ENCODE measurements around the gene CHRNB4.

The CHRNB4 gene

GRCh38 chr15:78651930-78652615 is 11.1 kb upstream of the CHRNB4 start:
- no peak for TF ChIP-seq TAF1 (IDR thresholded peaks at IDR 0.05; ENCODE audit: borderline replicate concordance, insufficient read depth, low read length)
- TF ChIP-seq REST (IDR thresholded peaks at IDR 0.05; ENCODE audit: insufficient read depth in 1 of 2, low read depth in 2 of 2, low read length in 2 of 2): no peak
- no peak for TF ChIP-seq SIN3A (IDR thresholded peaks at IDR 0.05; ENCODE audit: borderline replicate concordance, insufficient read depth, low read length)
- TF ChIP-seq POLR2AphosphoS5 (IDR thresholded peaks at IDR 0.05; ENCODE audit: low read depth, low read length): no peak
- TF ChIP-seq FOXP2 (optimal IDR thresholded peaks at IDR 0.05; ENCODE audit: borderline replicate concordance, extremely low read depth, extremely low read length, insufficient read depth): no peak

DNA sequence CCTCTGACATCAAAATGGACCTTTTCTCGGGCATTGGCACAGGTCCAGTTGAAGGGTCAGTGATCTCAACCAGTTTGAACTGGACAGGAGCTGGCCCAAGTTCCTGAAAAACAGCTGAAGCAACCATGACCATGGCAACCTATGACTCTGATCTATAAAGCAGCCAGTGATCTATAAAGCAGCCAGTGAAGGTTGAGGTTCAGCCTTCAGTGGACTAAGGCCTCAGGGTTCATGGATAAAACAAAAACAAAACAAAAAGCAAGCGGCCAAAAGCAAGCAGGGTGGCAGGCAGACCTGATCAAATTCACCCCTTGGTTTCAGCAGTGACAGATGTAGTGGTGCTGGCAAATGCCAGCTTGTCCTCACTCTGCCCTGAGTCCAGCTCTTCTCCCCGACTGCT is 10.0 kb upstream of the CHRNB4 start:
- TF ChIP-seq POLR2AphosphoS5 (IDR thresholded peaks at IDR 0.05; ENCODE audit: low read depth, low read length): no peak
- no peak for TF ChIP-seq FOXP2 (optimal IDR thresholded peaks at IDR 0.05; ENCODE audit: borderline replicate concordance, extremely low read depth, extremely low read length, insufficient read depth)
- TF ChIP-seq TAF1 (IDR thresholded peaks at IDR 0.05; ENCODE audit: borderline replicate concordance, insufficient read depth, low read length): no peak
- TF ChIP-seq REST (IDR thresholded peaks at IDR 0.05; ENCODE audit: insufficient read depth in 1 of 2, low read depth in 2 of 2, low read length in 2 of 2): no peak
- no peak for TF ChIP-seq SIN3A (IDR thresholded peaks at IDR 0.05; ENCODE audit: borderline replicate concordance, insufficient read depth, low read length)

- no peak for TF ChIP-seq REST (IDR thresholded peaks at IDR 0.05; ENCODE audit: insufficient read depth in 1 of 2, low read depth in 2 of 2, low read length in 2 of 2)
- TF ChIP-seq POLR2AphosphoS5 (IDR thresholded peaks at IDR 0.05; ENCODE audit: low read depth, low read length): no peak
- TF ChIP-seq FOXP2 (optimal IDR thresholded peaks at IDR 0.05; ENCODE audit: borderline replicate concordance, extremely low read depth, extremely low read length, insufficient read depth): no peak
- no peak for TF ChIP-seq TAF1 (IDR thresholded peaks at IDR 0.05; ENCODE audit: borderline replicate concordance, insufficient read depth, low read length)
- no peak for TF ChIP-seq SIN3A (IDR thresholded peaks at IDR 0.05; ENCODE audit: borderline replicate concordance, insufficient read depth, low read length)
These were observed 9.0 kb upstream of the CHRNB4 start for GRCh38 chr15:78650022-78650421.

- no peak for TF ChIP-seq SIN3A (IDR thresholded peaks at IDR 0.05; ENCODE audit: borderline replicate concordance, insufficient read depth, low read length)
- TF ChIP-seq TAF1 (IDR thresholded peaks at IDR 0.05; ENCODE audit: borderline replicate concordance, insufficient read depth, low read length): no peak
- TF ChIP-seq REST (IDR thresholded peaks at IDR 0.05; ENCODE audit: insufficient read depth in 1 of 2, low read depth in 2 of 2, low read length in 2 of 2): no peak
- no peak for TF ChIP-seq POLR2AphosphoS5 (IDR thresholded peaks at IDR 0.05; ENCODE audit: low read depth, low read length)
- TF ChIP-seq FOXP2 (optimal IDR thresholded peaks at IDR 0.05; ENCODE audit: borderline replicate concordance, extremely low read depth, extremely low read length, insufficient read depth): no peak
These were observed 4.0 kb upstream of the CHRNB4 start for GRCh38 chr15:78645009-78645408.

Measured in PFSK-1 (cell line).